H1 (cell line): ENCODE data around the gene NAV2. TPM values are rescaled to one million over a fixed set of nuclear protein-coding genes. Genes with fewer than 3 reads are reported as not detected.

Source experiments
- CTCF ChIA-PET: fragments of 300-600 bp; sonication (Branson Sonifier 250); formaldehyde crosslinking; loops from one replicate; lab custom pipeline; 2021; ENCODE audit not compliant: partially characterized antibody; lab: Charles Lee
- POLR2A ChIA-PET: fragments of 300-600 bp; sonication (Branson Sonifier 250); formaldehyde crosslinking; loops from one replicate; lab custom pipeline; 2021; ENCODE audit warnings: inconsistent platforms; ENCODE audit not compliant: partially characterized antibody; lab: Charles Lee
- DNase-seq, 2 experiments: peaks; one replicate each; pipeline versions ENCODE4 v3.0.0 to v3.0.0-alpha.2; 2010 to 2022; ENCODE audit warnings: low spot score in 2 of 2, low read depth in 1 of 2, mixed read lengths in 1 of 2
- FAIRE-seq: peaks from 2 replicates; lab custom pipeline; 2011; peaks lifted over from hg19 to GRCh38; lab: Jason Lieb, UNC
- H2AFZ ChIP-seq: 2 replicates; pipeline ENCODE4 v1.8.1; 2012; ENCODE audit warnings: low read length, inconsistent platforms
- H2AK5ac ChIP-seq: 2 replicates; pipeline ENCODE4 v1.6.1; 2013; ENCODE audit warnings: low read depth, low read length
- H2BK120ac ChIP-seq: replicated peaks from 2 replicates; pipeline ENCODE3; 2013; ENCODE audit warnings: low read depth, low read length, inconsistent platforms
- H2BK12ac ChIP-seq: 2 replicates; pipeline ENCODE4 v1.6.1; 2013; ENCODE audit warnings: low read depth, low read length
- H2BK15ac ChIP-seq: 2 replicates; pipeline ENCODE4 v1.6.1; 2013; ENCODE audit warnings: low read length
- H2BK20ac ChIP-seq: 2 replicates; pipeline ENCODE4 v1.6.1; 2013; ENCODE audit warnings: low read length
- H2BK5ac ChIP-seq: 2 replicates; pipeline ENCODE4 v1.6.1; 2013; ENCODE audit warnings: low read depth, low read length
- H3K14ac ChIP-seq: 2 replicates; pipeline ENCODE4 v1.6.1; 2013; ENCODE audit warnings: inconsistent platforms; ENCODE audit not compliant: insufficient read length
- H3K18ac ChIP-seq: 2 replicates; pipeline ENCODE4 v1.6.1; 2013; ENCODE audit warnings: low read length; ENCODE audit errors: extremely low read depth
- H3K23ac ChIP-seq: 2 replicates; pipeline ENCODE4 v1.6.1; 2013; ENCODE audit warnings: inconsistent platforms; ENCODE audit not compliant: insufficient read length
- H3K23me2 ChIP-seq: 2 replicates; pipeline ENCODE4 v1.6.1; 2013; ENCODE audit warnings: low read depth, low read length
- H3K27ac ChIP-seq: 2 replicates; pipeline ENCODE4 v1.6.1; 2011; ENCODE audit warnings: low read depth, low read length, inconsistent platforms
- H3K27me3 ChIP-seq, 4 experiments: replicated peaks in 1 of 4; 1 replicate in 1 of 4; 2 replicates in 3 of 4; pipeline versions ENCODE4 v1.6.1 to v1.8.1; 2011 to 2013; ENCODE audit warnings: low read length in 3 of 4, mild to moderate bottlenecking in 3 of 4, inconsistent platforms in 2 of 4, mixed read lengths in 2 of 4, moderate library complexity in 1 of 4; ENCODE audit not compliant: control insufficient read depth in 3 of 4, insufficient read depth in 3 of 4; ENCODE audit errors: extremely low read depth in 1 of 4
- H3K36me3 ChIP-seq, 4 experiments: 2 replicates each; pipeline versions ENCODE4 v1.6.1 to v1.8.1; 2011 to 2013; ENCODE audit warnings: mild to moderate bottlenecking in 4 of 4, low read length in 3 of 4, moderate library complexity in 2 of 4, control low read depth in 1 of 4, inconsistent platforms in 1 of 4; ENCODE audit not compliant: insufficient read depth in 4 of 4, control insufficient read depth in 2 of 4
- H3K4ac ChIP-seq: replicated peaks from 2 replicates; pipeline ENCODE3; 2013; ENCODE audit warnings: low read length, low read depth, mixed read lengths, inconsistent platforms; ENCODE audit not compliant: insufficient read length
- H3K4me1 ChIP-seq, 4 experiments: replicated peaks in 1 of 4; 1 replicate in 1 of 4; 2 replicates in 3 of 4; pipeline versions ENCODE4 v1.6.1 to v1.8.1; 2011 to 2013; ENCODE audit warnings: low read length in 3 of 4, inconsistent platforms in 2 of 4, mixed read lengths in 1 of 4; ENCODE audit not compliant: insufficient read depth in 4 of 4, control insufficient read depth in 3 of 4
- H3K4me2 ChIP-seq, 2 experiments: 2 replicates each; pipeline versions ENCODE4 v1.6.1 to v1.8.1; 2011 to 2013; ENCODE audit warnings: low read depth in 2 of 2, low read length in 2 of 2, control low read depth in 1 of 2, inconsistent platforms in 1 of 2, mild to moderate bottlenecking in 1 of 2; ENCODE audit not compliant: insufficient read depth in 1 of 2
- H3K4me3 ChIP-seq, 4 experiments: fragments of 200-600, 300-600 bp in 1 of 4; sonication (generic), shearing (Covaris generic), sonication (Bioruptor Twin) in 1 of 4; 2 replicates each; pipeline versions ENCODE4 v1.5.1 to v1.8.1; 2011 to 2016; ENCODE audit warnings: low read length in 4 of 4, low read depth in 3 of 4, control low read depth in 2 of 4, inconsistent platforms in 2 of 4, mild to moderate bottlenecking in 2 of 4, mixed read lengths in 1 of 4, moderate library complexity in 1 of 4; ENCODE audit not compliant: insufficient read depth in 2 of 4; ENCODE audit errors: extremely low read depth in 1 of 4
- H3K56ac ChIP-seq: replicated peaks from 2 replicates; pipeline ENCODE3; 2013; ENCODE audit warnings: low read depth, mild to moderate bottlenecking, mixed read lengths, low read length, inconsistent platforms; ENCODE audit not compliant: insufficient read length
- H3K79me1 ChIP-seq: 2 replicates; pipeline ENCODE4 v1.6.1; 2013; ENCODE audit warnings: low read depth, low read length, control low read depth
- H3K79me2 ChIP-seq, 2 experiments: 2 replicates each; pipeline versions ENCODE4 v1.6.1 to v1.8.1; 2012 to 2013; ENCODE audit warnings: low read length in 2 of 2, mild to moderate bottlenecking in 2 of 2, inconsistent platforms in 1 of 2; ENCODE audit not compliant: insufficient read depth in 2 of 2, control insufficient read depth in 1 of 2
- H3K9ac ChIP-seq, 4 experiments: replicated peaks in 1 of 4; 1 replicate in 1 of 4; 2 replicates in 3 of 4; pipeline versions ENCODE4 v1.6.1 to v1.8.1; 2011 to 2013; ENCODE audit warnings: low read depth in 3 of 4, low read length in 3 of 4, control low read depth in 2 of 4, mild to moderate bottlenecking in 2 of 4, moderate library complexity in 2 of 4, inconsistent platforms in 1 of 4; ENCODE audit errors: extremely low read depth in 1 of 4
- H3K9me3 ChIP-seq, 2 experiments: 2 replicates each; pipeline versions ENCODE4 v1.6.1 to v1.8.1; 2012 to 2013; ENCODE audit warnings: mild to moderate bottlenecking in 2 of 2, moderate library complexity in 2 of 2, control low read depth in 1 of 2, inconsistent platforms in 1 of 2, low read depth in 1 of 2, low read length in 1 of 2, mixed read lengths in 1 of 2; ENCODE audit not compliant: insufficient read depth in 2 of 2
- H4K20me1 ChIP-seq, 2 experiments: replicated peaks in 1 of 2; 2 replicates each; pipeline versions ENCODE3 to v1.8.1; 2011 to 2013; ENCODE audit warnings: inconsistent platforms in 2 of 2, low read length in 2 of 2, mild to moderate bottlenecking in 1 of 2; ENCODE audit not compliant: insufficient read depth in 2 of 2, control insufficient read depth in 1 of 2
- H4K5ac ChIP-seq: 2 replicates; pipeline ENCODE4 v1.6.1; 2013; ENCODE audit warnings: low read length, low read depth, mixed read lengths, inconsistent platforms; ENCODE audit not compliant: insufficient read length
- H4K8ac ChIP-seq: 2 replicates; pipeline ENCODE4 v1.8.0; 2013; ENCODE audit warnings: mild to moderate bottlenecking, moderate library complexity, low read length, inconsistent platforms; ENCODE audit not compliant: insufficient read depth; ENCODE audit errors: extremely low read depth
- H4K91ac ChIP-seq: replicated peaks from 2 replicates; pipeline ENCODE3; 2013; ENCODE audit warnings: low read length, mixed read lengths, inconsistent platforms; ENCODE audit not compliant: insufficient read length
- BRCA1 ChIP-seq: IDR thresholded peaks from 2 replicates; pipeline ENCODE4 v1.6.1; 2012; ENCODE audit warnings: low read depth, low read length, improper control_type of control experiment
- POLR2AphosphoS5 ChIP-seq: IDR thresholded peaks from 2 replicates; pipeline ENCODE4 v1.6.1; 2011; ENCODE audit warnings: low read depth, low read length
- SP1 ChIP-seq: IDR thresholded peaks from 2 replicates; pipeline ENCODE4 v1.6.1; 2011; ENCODE audit warnings: low read depth, low read length
- WGBS, 2 experiments: shearing (Covaris generic) in 1 of 2; methylation state at CpG; one replicate each; pipeline versions ENCODE4 v1.1.6 to v1.1.7; 2013 to 2015; ENCODE audit warnings: low lambda C conversion rate in 2 of 2, mixed read lengths in 2 of 2, inconsistent platforms in 1 of 2, low coverage in 1 of 2, missing lambda C conversion rate in 1 of 2; ENCODE audit not compliant: insufficient replicate concordance in 2 of 2, insufficient coverage in 1 of 2, insufficient read length in 1 of 2; ENCODE audit errors: extremely low coverage in 1 of 2, missing lambda C conversion rate in 1 of 2; 5-methylcytosine and 5-hydroxymethylcytosine counted together
- polyA plus RNA-seq, 7 experiments: library from polyadenylated mRNA; depleted of rRNA in 3 of 7; stranded (reverse) in 5 of 7; unstranded in 2 of 7; fragments of >200 nt in 5 of 7; fragments of 200-250 nt in 2 of 7; gene quantifications; 1 replicate in 5 of 7; 2 replicates in 1 of 7; 4 replicates in 1 of 7; pipeline versions ENCODE4 v1.2.1 to v1.2.3, GENCODE V29; 2011 to 2013; ENCODE audit warnings: missing spikeins in 2 of 7, mixed read lengths in 2 of 7
- total RNA-seq: library from RNA; stranded (reverse); fragmentation: NEBNext Ultra II Directional; extraction: Animal tissue kit (Norgen Biotek cat#: 25700); gene quantifications from 2 replicates; pipeline ENCODE4 v1.2.1, GENCODE V29; 2021

Gene NAV2
- total and polyA plus RNA-seq, 2 of the 8 experiments (the other 6 are each of a cell fraction or from before 2014, with no cell fraction given): 35.6 to 73.6 TPM

DNA sequence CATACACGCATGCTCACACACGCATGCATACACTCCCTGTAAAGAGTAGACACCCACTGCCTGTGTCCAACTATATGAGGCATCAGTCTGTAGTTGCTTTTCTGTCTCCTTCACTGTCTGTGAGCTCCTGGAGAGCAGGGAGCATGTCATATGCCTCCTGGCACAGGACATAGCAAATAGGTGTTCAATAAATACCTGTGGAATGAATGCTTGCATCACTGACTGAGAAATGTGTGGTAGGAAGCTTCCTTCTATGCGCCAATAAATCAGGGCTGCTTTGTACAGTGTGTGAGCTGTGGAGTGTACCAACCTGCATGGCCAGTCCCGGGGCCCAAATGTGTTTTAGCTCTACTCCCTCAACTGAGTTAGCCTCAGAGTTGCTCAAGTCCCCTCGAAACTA is 37.2 kb upstream of the NAV2 start:
- H2BK15ac ChIP-seq: no peak overlapping the region
- no peak overlapping the region for H4K5ac ChIP-seq
- no peaks in the 10 kb centered on the region for H3K36me3 ChIP-seq
- FAIRE-seq: no peak
- H2BK120ac ChIP-seq: no peak overlapping the region
- no peaks in the 10 kb centered on the region for H3K79me1 ChIP-seq
- H3K27ac ChIP-seq: no peak overlapping the region
- no peaks in the 10 kb centered on the region for H4K20me1 ChIP-seq
- DNase-seq: no peak
- H2AK5ac ChIP-seq: no peak overlapping the region
- 92% methylated on average over 5 of the region's 5 CpGs; no CpG with 5 or more reads in 1 of the 2 experiments for WGBS, 2 experiments
- H3K56ac ChIP-seq: no peak overlapping the region
- H2BK20ac ChIP-seq: no peak overlapping the region
- H2AFZ ChIP-seq: no peak overlapping the region
- H2BK5ac ChIP-seq: no peak overlapping the region
- H2BK12ac ChIP-seq: no peak overlapping the region
- H3K4me1 ChIP-seq: peaks cover 3 to 19% (median 17%) of the 10 kb centered on the region in 4 experiments; a peak in 5 of 7 replicates
- H3K27me3 ChIP-seq: peaks cover 0 to 2% (median 0%) of the 10 kb centered on the region in 4 experiments; a peak in 2 of 7 replicates
- H3K9ac ChIP-seq: no peak overlapping the region
- H4K91ac ChIP-seq: no peak overlapping the region
- no peak overlapping the region for H3K4ac ChIP-seq
- H3K18ac ChIP-seq: no peak overlapping the region
- H3K4me2 ChIP-seq: no peak overlapping the region
- no peak overlapping the region for H3K4me3 ChIP-seq
- CTCF ChIA-PET: interaction anchor here (1.0 to 3.7 kb wide), 10 partner anchors 10 to 228 kb away, joined by 3 to 27 read pairs (median 4); no protein-coding TSS in a partner anchor
- no peaks in the 10 kb centered on the region for H3K23me2 ChIP-seq
- no peak overlapping the region for H3K14ac ChIP-seq
- no peak overlapping the region for H4K8ac ChIP-seq
- H3K23ac ChIP-seq: no peak overlapping the region
- POLR2A ChIA-PET: interaction anchor here (0.8 to 1.2 kb wide), 3 partner anchors 10 to 142 kb away, joined by 3 read pairs; no protein-coding TSS in a partner anchor
- no peaks in the 10 kb centered on the region for H3K79me2 ChIP-seq
- no peaks in the 10 kb centered on the region for H3K9me3 ChIP-seq
- no peak for TF ChIP-seq POLR2AphosphoS5
- TF ChIP-seq SP1: no peak
- TF ChIP-seq BRCA1: no peak
